ENCODE data around the gene NPAS3.
A peak's percentile ranks its signal among the peaks of the same experiment; 100 is the strongest.

Gene NPAS3

GRCh38 chr14:33835677-33836076 is 897.0 kb downstream of the NPAS3 start:
- ChIA-PET CTCF (interaction anchor here (1.6 kb wide), 1 partner anchor 393 kb away, joined by 5 read pairs; no protein-coding TSS in a partner anchor), POLR2A (ENCODE audit: low non-redundant PET) (no interaction called here)
- DNase-seq (ENCODE audit: low spot score), result no peak
- TF ChIP-seq CTCF (conservative IDR thresholded peaks at IDR 0.05; ENCODE audit: low read depth), result no peak
- no peak overlapping the region for H3K27ac ChIP-seq

- POLR2A ChIA-PET (ENCODE audit: low non-redundant PET), result no interaction called here
- no peak overlapping the region for H3K27ac ChIP-seq
- CTCF ChIA-PET, result interaction anchor here (0.5 to 1.6 kb wide), 3 partner anchors 392 to 1261 kb away, joined by 3 to 10 read pairs (median 5); no protein-coding TSS in a partner anchor
- no peak for DNase-seq (ENCODE audit: low spot score)
- TF ChIP-seq CTCF (conservative IDR thresholded peaks at IDR 0.05; ENCODE audit: low read depth), result no peak
Measured at GRCh38 chr14:33836203-33836899, 897.7 kb downstream of the NPAS3 start.

- ChIA-PET POLR2A (ENCODE audit: low non-redundant PET) (no interaction called here), CTCF (interaction anchor here (0.5 kb wide), 2 partner anchors 489 to 1261 kb away, joined by 3 to 10 read pairs; no protein-coding TSS in a partner anchor)
Measured at GRCh38 chr14:33836900-33837577, 898.4 kb downstream of the NPAS3 start.

GRCh38 chr14:33837943-33838683 is 899.4 kb downstream of the NPAS3 start:
- ChIA-PET POLR2A (ENCODE audit: low non-redundant PET) (no interaction called here), CTCF (interaction anchor here (0.5 to 1.5 kb wide), 5 partner anchors 20 to 540 kb away, joined by 3 to 11 read pairs (median 5); no protein-coding TSS in a partner anchor)

More at GRCh38 chr14:33836900-33837577, 898.4 kb downstream of the NPAS3 start:
- no peak for TF ChIP-seq CTCF (conservative IDR thresholded peaks at IDR 0.05; ENCODE audit: low read depth)
- no peak overlapping the region for H3K27ac ChIP-seq
- no peak for DNase-seq (ENCODE audit: low spot score)

GRCh38 chr14:33839193-33840076 is 900.8 kb downstream of the NPAS3 start:
- DNase-seq (ENCODE audit: low spot score), result peak; percentile 49
- TF ChIP-seq CTCF (conservative IDR thresholded peaks at IDR 0.05; ENCODE audit: low read depth), result peak; percentile 80
- CTCF ChIA-PET, result interaction anchor here (0.6 to 2.0 kb wide), 12 partner anchors 259 to 468 kb away, joined by 3 to 15 read pairs (median 4); no protein-coding TSS in a partner anchor
- no peak overlapping the region for H3K27ac ChIP-seq
- POLR2A ChIA-PET (ENCODE audit: low non-redundant PET), result no interaction called here

More at GRCh38 chr14:33837943-33838683, 899.4 kb downstream of the NPAS3 start:
- no peak for TF ChIP-seq CTCF (conservative IDR thresholded peaks at IDR 0.05; ENCODE audit: low read depth)
- no peak overlapping the region for H3K27ac ChIP-seq
- DNase-seq (ENCODE audit: low spot score), result no peak

Measured in RWPE1 (cell line).